Endothelial cell of umbilical vein (primary cell): ENCODE results near the gene ELOA. TPM values are rescaled to one million over a fixed set of nuclear protein-coding genes. Genes with fewer than 3 reads are reported as not detected.

Source experiments
- BruUV-seq: library from RNA; stranded (reverse); fragments of 400-500 nt; replicated peaks from 2 replicates; lab custom pipeline; 2021; lab: Mats Ljungman, UMichigan
- CTCF ChIA-PET: fragments of 300-600, 350-600 bp; sonication (Branson Sonifier 250); formaldehyde crosslinking; loops from one replicate; lab custom pipeline; 2021; ENCODE audit warnings: antibody characterized with exemption, inconsistent platforms; lab: Charles Lee
- POLR2A ChIA-PET: fragments of 300-600, 350-600 bp; sonication (Branson Sonifier 250); formaldehyde crosslinking; loops from one replicate; lab custom pipeline; 2021; ENCODE audit warnings: antibody characterized with exemption, inconsistent platforms; lab: Charles Lee
- DNase-seq: peaks from one replicate; pipeline ENCODE4 v3.0.0-alpha.2; 2011; ENCODE audit warnings: low read depth, low spot score
- FAIRE-seq: peaks from 2 replicates; lab custom pipeline; 2011; peaks lifted over from hg19 to GRCh38; lab: Jason Lieb, UNC
- H2AFZ ChIP-seq: 2 replicates; pipeline ENCODE4 v1.6.0; 2012; ENCODE audit warnings: low read depth, low read length, control low read depth, inconsistent platforms
- H3K27ac ChIP-seq: 2 replicates; pipeline ENCODE4 v1.5.1; 2011; ENCODE audit warnings: low read depth, mild to moderate bottlenecking, control low read depth, low read length, moderate library complexity; ENCODE audit not compliant: insufficient read depth
- H3K27me3 ChIP-seq, 2 experiments: 2 replicates each; pipeline versions ENCODE4 v1.6.0 to v1.6.1; 2011; ENCODE audit warnings: low read length in 2 of 2, mixed read lengths in 1 of 2; ENCODE audit not compliant: control insufficient read depth in 2 of 2, insufficient read depth in 2 of 2
- H3K36me3 ChIP-seq, 2 experiments: 2 replicates in 1 of 2; 3 replicates in 1 of 2; pipeline ENCODE4 v1.5.1; 2011; ENCODE audit warnings: low read length in 2 of 2, mild to moderate bottlenecking in 1 of 2, moderate library complexity in 1 of 2; ENCODE audit not compliant: control insufficient read depth in 2 of 2, insufficient read depth in 2 of 2; ENCODE audit errors: extremely low read depth in 1 of 2
- H3K4me1 ChIP-seq: 3 replicates; pipeline ENCODE4 v1.5.1; 2011; ENCODE audit warnings: mild to moderate bottlenecking, low read length; ENCODE audit not compliant: control insufficient read depth, insufficient read depth; ENCODE audit errors: extremely low read depth
- H3K4me2 ChIP-seq: 2 replicates; pipeline ENCODE4 v1.6.1; 2011; ENCODE audit warnings: low read length, control low read depth, mixed read lengths; ENCODE audit not compliant: insufficient read depth
- H3K4me3 ChIP-seq, 3 experiments: fragments of 200-600 bp in 1 of 3; sonication (generic), shearing (Covaris generic) in 1 of 3; replicated peaks in 1 of 3; 2 replicates each; pipeline ENCODE4 v1.5.1; 2011 to 2016; ENCODE audit warnings: control low read depth in 3 of 3, low read length in 3 of 3, mild to moderate bottlenecking in 2 of 3, inconsistent platforms in 1 of 3, low read depth in 1 of 3, moderate library complexity in 1 of 3; ENCODE audit not compliant: insufficient read depth in 1 of 3
- H3K79me2 ChIP-seq: 2 replicates; pipeline ENCODE4 v1.6.0; 2012; ENCODE audit warnings: low read length, inconsistent platforms; ENCODE audit not compliant: control insufficient read depth, insufficient read depth
- H3K9ac ChIP-seq: replicated peaks from 2 replicates; pipeline ENCODE3; 2011; ENCODE audit warnings: low read length, control low read depth; ENCODE audit not compliant: insufficient read depth; ENCODE audit errors: extremely low read depth
- H3K9me1 ChIP-seq: replicated peaks from 3 replicates; pipeline ENCODE4 v1.6.0; 2011; ENCODE audit warnings: mild to moderate bottlenecking, low read length; ENCODE audit not compliant: control insufficient read depth, insufficient read depth; ENCODE audit errors: extremely low read depth
- H3K9me3 ChIP-seq: replicated peaks from 2 replicates; pipeline ENCODE4 v1.5.1; 2012; ENCODE audit warnings: low read length, inconsistent platforms; ENCODE audit not compliant: control insufficient read depth, insufficient read depth
- H4K20me1 ChIP-seq: replicated peaks from 2 replicates; pipeline ENCODE3; 2011; ENCODE audit warnings: mild to moderate bottlenecking, low read length; ENCODE audit not compliant: control insufficient read depth, insufficient read depth; ENCODE audit errors: extremely low read depth
- JUN ChIP-seq: IDR thresholded peaks from 2 replicates; pipeline ENCODE4 v1.6.1; 2011; ENCODE audit warnings: borderline replicate concordance, low read depth; ENCODE audit not compliant: insufficient read length, insufficient read depth
- MYC ChIP-seq: IDR thresholded peaks from one replicate; pipeline ENCODE4 v1.6.1; 2011; ENCODE audit warnings: mild to moderate bottlenecking, low read depth, low read length
- POLR2A ChIP-seq: IDR thresholded peaks from 2 replicates; pipeline ENCODE4 v1.6.1; 2012; ENCODE audit warnings: low read depth, mild to moderate bottlenecking, control low read depth, low read length
- POLR2AphosphoS5 ChIP-seq: IDR thresholded peaks from 2 replicates; pipeline ENCODE4 v1.6.1; 2012; ENCODE audit warnings: low read depth, mild to moderate bottlenecking, control low read depth, low read length, moderate library complexity; ENCODE audit not compliant: insufficient read depth
- dilution Hi-C: fragments of 300-500 bp; cut with MboI; formaldehyde crosslinking; loops from one replicate; pipeline ENCODE4 v1.15.0; 2019; ENCODE audit warnings: low sequenced_read_pairs; ENCODE audit not compliant: extremely low pct_ligation_motif_present
- intact Hi-C: fragments of 100-400 bp; cut with micrococcal nuclease; formaldehyde crosslinking; loops from one replicate; pipeline ENCODE4 v1.10.0; 2022
- polyA plus RNA-seq, 4 experiments: library from polyadenylated mRNA; depleted of rRNA in 3 of 4; stranded (reverse) in 3 of 4; unstranded in 1 of 4; fragments of >200 nt; gene quantifications; 2 replicates each; pipeline versions ENCODE4 v1.2.1 to v1.2.3, GENCODE V29; 2011 to 2012; ENCODE audit warnings: missing spikeins in 1 of 4
- total RNA-seq: library from RNA; stranded (reverse); gene quantifications from 2 replicates; pipeline ENCODE4 v1.2.3, GENCODE V29; 2021
- TF ChIP-seq, protein P1 (sequence below), 2 donors: IDR thresholded peaks; 1 replicate in 1 of 2; 2 replicates in 1 of 2; pipeline ENCODE4 v1.5.1; 2011; ENCODE audit warnings: low read length in 2 of 2, mild to moderate bottlenecking in 2 of 2, moderate library complexity in 2 of 2, control low read depth in 1 of 2, inconsistent platforms in 1 of 2, low read depth in 1 of 2; ENCODE audit not compliant: insufficient read depth in 1 of 2; ENCODE audit errors: extremely low read depth in 1 of 2
- TF ChIP-seq, protein P2 (sequence below): IDR thresholded peaks from 2 replicates; pipeline ENCODE4 v1.6.1; 2011; ENCODE audit not compliant: insufficient read depth, insufficient read length

The ELOA gene
- total and polyA plus RNA-seq, 2 donors (not counting 3 experiments of a cell fraction or from before 2014, with no cell fraction given): 11.9 to 42.6 TPM

DNA sequence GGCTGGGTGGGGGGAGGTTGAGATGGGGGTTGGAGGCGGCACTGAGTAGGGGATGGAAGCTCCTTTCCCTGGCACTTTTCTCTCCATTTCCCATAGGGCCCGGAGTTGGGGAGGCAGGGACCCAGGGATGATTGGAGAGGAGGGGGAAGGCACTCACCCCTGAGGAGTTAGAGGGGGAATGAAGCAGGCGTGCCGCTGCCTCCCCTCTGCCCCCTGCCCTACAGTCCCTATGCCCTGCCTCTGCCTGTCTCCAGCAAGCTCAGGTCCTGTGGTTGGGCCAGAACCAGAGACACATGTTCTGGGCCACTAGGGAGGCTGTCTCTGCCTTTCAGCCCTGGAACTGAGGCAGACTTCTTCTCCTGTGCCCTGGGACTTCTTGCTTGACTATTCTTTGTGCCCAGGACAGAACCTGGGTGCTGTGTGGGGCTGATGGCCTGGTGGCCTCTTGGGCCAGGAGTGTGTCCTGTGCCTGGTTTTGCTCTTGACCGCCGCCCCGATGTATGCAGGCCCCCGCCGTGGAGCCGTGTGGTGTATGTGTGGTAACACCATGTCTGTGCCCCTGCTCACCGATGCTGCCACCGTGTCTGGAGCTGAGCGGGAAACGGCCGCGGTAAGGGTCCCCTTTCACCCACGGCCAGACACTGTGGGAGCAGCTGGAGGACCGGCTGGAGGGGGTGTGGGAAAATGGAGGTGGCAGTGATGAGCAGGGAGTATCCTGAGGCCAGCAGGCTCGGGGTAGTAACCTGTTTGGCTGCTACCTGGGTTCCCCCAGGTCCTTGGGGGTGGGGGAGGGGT, 49.1 kb downstream of the ELOA start:
- Histone ChIP-seq H4K20me1 (no peaks in the 10 kb centered on the region), H3K27me3 (no peaks in the 10 kb centered on the region), H2AFZ (no peak overlapping the region), H3K9me3 (no peaks in the 10 kb centered on the region), H3K9me1 (no peaks in the 10 kb centered on the region), H3K27ac (peak overlapping the region; percentile 12), H3K9ac (peak overlapping the region; percentile 15), H3K4me3 (peak overlapping the region; percentile 51 to 99 (median 77)), H3K4me2 (peak overlapping the region; percentile 75), H3K36me3 (peaks cover 4 to 30% of the 10 kb centered on the region in 2 experiments), H3K79me2 (peaks cover 24% of the 10 kb centered on the region), H3K4me1 (peaks cover 22% of the 10 kb centered on the region)
- BruUV-seq: no TSS peak
- DNase-seq: no peak
- POLR2A ChIA-PET: interaction anchor here (1.4 to 1.7 kb wide), 2 partner anchors 8 to 14 kb away, joined by 3 to 7 read pairs; partner anchors contain the start of genes GALE and PITHD1
- FAIRE-seq: no peak
- CTCF ChIA-PET: interaction anchor here (0.7 to 3.3 kb wide), 5 partner anchors 8 to 63 kb away, joined by 3 to 22 read pairs (median 4); partner anchors contain the start of genes GALE and PITHD1
- TF ChIP-seq, protein P1, sequence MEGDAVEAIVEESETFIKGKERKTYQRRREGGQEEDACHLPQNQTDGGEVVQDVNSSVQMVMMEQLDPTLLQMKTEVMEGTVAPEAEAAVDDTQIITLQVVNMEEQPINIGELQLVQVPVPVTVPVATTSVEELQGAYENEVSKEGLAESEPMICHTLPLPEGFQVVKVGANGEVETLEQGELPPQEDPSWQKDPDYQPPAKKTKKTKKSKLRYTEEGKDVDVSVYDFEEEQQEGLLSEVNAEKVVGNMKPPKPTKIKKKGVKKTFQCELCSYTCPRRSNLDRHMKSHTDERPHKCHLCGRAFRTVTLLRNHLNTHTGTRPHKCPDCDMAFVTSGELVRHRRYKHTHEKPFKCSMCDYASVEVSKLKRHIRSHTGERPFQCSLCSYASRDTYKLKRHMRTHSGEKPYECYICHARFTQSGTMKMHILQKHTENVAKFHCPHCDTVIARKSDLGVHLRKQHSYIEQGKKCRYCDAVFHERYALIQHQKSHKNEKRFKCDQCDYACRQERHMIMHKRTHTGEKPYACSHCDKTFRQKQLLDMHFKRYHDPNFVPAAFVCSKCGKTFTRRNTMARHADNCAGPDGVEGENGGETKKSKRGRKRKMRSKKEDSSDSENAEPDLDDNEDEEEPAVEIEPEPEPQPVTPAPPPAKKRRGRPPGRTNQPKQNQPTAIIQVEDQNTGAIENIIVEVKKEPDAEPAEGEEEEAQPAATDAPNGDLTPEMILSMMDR (IDR thresholded peaks at IDR 0.05; ENCODE audit: extremely low read depth in 1 of 2, insufficient read depth in 1 of 2, low read depth in 1 of 2, low read length in 2 of 2): no peak
- no peak for TF ChIP-seq MYC
- TF ChIP-seq, protein P2, sequence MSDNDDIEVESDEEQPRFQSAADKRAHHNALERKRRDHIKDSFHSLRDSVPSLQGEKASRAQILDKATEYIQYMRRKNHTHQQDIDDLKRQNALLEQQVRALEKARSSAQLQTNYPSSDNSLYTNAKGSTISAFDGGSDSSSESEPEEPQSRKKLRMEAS: no peak
- TF ChIP-seq POLR2AphosphoS5: no peak
- no peak for TF ChIP-seq JUN
- no peak for TF ChIP-seq POLR2A
- dilution Hi-C loops: no loop called here
- intact Hi-C loops: no loop called here
